HG03439 (cell line): ENCODE data around the gene TXNDC5.
"Not testable (repeated sequence)": the region's sequence is repeated elsewhere in the genome, so short reads cannot be mapped to it uniquely, and the experiment has no call there.

Experiments used
- ATAC-seq: cut with Tn5 transposase; IDR thresholded peaks from one replicate; pipeline ENCODE4 v1.9.1; 2021; ENCODE audit warnings: mild to moderate bottlenecking, moderate library complexity; ENCODE audit not compliant: unreplicated experiment

The TXNDC5 gene

DNA sequence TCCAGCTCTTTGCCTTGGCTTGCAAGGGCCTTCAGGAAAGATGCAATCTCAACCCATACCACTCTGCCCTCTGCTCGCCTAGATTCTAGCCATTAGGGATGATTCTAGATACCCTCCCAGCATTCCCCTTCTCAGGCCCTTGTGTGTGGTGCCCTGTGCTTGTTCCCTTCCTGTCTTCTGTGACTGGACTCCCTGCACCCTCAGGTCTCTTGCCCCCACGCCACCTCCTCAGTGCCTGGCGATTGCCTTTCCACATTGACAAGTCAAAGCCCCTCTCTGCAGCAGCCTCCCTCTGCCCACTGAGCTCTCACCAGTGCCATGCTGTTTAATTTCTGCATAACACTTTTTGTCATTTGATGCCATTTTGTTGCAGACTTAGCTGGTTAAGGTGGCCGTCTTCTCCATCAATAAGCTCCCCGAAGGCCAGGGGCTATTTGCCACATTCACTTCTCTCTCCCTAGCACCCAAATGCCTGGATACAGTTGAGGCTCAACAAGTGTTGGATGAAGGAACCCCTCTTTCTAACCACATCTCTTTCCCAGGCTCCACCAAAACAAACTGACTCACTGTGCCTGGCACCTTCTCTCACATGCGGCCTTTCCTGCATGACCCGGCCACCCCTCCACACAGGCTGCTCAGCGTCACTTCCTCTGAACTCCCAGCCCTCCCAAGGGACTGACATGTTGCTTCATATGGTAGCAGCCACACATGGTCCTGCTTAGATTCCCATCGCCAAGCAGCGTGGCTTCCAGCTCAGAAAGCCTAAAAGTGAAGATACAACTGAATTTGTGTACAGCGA lies 4.6 kb upstream of the TXNDC5 start:
- ATAC-seq = no peak

DNA sequence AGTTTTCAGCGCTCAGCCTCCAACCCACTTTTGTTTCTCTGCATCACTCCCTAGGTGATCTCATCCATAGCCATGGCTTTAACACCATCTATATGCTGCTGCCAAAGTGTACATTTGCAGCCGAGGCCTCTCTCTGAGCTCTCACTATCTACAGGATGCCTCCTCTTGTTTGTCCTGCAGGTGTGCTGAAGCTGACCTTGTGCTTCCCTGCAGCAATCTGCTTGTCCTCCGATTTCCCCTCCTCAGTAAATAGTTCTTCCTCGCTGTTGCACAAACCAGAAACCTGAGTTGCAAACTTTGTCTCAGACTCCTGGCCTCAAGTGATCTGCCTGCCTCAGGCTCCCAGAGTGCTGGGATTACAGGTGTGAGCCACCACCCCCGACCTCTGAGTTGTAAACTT lies 3.7 kb upstream of the TXNDC5 start:
- no peak for ATAC-seq

DNA sequence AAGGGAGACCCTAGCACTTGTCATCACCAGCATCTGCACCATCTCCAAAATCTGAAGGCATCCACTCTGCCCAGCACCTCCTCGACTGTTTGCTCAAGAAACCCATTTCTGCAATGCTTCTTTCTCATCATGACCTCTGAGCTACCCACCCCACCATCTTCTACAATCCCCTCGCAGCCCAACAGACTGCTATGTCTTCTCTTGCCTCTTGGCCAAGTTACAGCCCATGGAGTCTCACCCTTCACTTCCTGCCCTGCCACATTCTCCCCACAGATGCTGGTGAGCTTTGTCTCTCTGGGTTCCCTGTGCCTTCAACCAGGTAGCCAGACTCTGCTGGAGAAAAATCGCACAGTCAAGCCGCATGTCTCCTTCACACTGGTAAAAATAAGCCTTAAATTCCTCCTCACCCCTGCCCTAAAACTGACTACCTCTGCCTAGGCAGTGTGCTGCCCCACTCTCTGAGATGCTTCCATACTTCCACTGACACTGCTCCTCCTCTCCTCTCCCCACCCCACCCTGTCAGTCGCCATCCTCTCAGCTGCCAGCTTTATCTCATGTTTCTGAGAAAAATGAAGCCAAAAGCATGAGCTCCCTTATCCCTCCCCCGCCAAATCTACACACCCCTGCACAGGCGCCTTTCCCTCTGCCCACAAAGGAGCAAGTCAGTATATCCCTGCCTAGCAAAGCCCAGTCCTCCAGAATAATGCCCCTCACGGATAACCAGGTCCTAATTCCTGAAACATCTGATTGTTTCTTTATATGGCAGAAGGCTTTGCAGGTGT lies 2.3 kb upstream of the TXNDC5 start:
- ATAC-seq = no peak

DNA sequence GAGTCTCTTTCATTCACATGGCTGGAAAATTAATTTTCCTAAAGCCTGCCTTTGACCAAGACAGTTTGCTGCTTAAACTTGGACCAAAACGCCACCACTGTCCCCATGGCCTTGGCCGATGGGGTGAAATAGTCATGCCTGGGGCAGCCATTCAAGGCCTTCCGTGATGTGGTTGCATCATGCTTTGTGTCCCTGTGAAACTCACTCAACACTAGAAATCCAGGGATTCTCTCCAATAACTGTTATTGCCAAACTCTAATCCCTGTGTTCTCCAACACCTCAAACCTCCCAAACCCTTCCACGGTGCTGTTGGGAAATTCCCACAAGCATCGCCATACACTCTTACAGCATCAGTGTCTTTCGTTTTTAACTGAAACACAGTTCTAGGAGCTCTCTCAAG lies 1.4 kb upstream of the TXNDC5 start:
- no peak for ATAC-seq

DNA sequence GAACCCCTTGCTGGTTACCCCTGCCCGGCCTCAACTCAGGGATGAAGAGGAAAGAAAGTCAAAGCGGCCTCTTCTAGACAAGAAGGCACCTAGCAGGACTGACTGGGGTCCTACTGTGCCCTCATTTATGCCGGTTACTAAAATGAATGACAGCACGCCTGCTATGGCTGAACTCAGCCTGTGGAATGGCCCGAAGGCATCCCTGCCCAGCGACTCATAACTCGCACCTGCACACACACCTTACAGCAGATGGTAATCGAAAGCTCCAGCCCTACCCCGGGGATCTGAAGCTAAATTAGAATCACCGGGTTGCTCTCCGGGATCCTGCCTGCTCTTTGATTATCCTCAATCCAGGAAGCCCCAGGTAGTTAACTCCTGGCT lies 747 bp upstream of the TXNDC5 start:
- ATAC-seq = no peak

DNA sequence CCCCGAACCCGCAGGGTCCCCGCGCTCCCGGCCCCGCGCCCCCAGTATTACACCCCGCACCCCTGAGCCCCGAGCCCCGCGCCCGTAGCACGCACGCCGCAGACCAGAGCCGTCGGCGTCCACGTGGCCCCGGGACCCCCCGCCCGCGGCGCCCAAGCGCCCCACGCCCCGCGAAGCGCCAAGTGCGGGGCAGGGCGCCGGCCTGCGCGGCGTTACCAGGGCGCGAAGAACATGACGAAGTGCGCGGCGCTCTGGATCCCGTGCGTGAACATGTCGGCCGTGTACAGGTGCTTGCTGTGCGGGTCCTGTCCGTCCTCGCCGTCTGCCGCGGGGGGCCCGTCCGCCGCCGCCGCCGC lies 312 bp downstream of the TXNDC5 start:
- peak; percentile 24 for ATAC-seq

DNA sequence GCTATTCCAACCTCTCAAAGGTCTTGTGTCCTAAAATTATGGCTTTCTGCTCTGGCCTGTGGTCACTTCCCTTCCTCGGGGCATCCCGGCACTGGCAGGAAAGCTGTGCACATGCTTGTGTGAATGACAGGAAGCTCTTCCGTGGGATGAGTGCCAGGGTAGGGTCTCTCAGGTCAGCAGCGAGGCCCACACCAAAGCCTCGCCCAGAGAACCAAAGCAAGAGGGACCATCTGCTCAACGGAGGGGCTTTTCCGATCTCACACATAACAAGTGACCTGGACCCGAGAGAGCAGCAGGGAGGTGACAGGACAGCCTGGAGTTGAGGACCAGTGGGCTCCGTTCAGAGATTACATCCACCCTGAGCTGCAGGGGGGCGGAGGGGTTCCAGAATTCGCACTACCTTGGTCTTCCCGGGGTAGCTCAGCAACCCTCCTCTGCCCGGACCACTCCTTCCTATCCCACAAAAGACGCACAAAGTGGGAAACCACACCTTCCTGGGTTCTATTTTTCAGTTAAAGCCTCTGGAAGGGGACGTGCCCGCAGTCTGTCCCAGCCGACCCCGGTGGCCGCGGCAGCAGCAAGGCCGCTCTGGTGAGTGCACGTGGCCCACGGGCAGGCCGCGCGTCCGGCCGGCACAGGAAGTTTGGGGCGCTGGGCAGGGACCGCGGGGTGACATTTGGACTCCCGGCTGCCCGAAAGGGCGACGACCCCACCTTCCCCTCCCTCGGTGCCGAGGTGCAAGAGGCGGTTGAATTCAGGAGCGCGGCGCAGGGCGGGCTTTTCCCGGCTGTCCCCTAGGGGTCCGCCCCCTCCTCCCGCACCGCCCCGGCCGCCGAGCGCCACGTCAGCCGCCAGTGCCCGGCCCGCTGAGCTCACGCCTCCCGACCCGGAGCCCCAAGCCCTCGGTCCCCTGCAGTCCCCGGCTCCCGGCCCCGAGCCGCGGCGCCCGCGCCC lies 988 bp downstream of the TXNDC5 start:
- peak; percentile 38 for ATAC-seq

DNA sequence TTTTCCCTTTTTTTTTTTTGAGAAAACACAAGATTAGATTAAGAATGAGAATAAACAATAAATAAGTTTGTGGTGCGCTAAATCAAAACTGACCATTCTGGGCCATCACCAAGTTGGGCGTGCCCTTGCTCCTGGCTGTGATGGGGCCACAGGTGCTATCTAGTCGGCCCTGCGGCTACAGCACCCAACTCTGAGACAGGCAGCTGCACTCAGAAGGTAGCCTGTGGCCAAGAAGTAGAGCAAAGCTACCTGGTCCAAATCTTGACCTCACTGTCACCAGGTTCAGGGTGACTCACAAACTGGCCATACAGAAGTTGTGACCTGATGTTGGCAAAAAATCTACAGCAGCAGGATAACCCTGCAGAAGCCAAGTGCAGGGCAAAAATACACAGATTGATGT lies 3.4 kb downstream of the TXNDC5 start:
- no peak for ATAC-seq

DNA sequence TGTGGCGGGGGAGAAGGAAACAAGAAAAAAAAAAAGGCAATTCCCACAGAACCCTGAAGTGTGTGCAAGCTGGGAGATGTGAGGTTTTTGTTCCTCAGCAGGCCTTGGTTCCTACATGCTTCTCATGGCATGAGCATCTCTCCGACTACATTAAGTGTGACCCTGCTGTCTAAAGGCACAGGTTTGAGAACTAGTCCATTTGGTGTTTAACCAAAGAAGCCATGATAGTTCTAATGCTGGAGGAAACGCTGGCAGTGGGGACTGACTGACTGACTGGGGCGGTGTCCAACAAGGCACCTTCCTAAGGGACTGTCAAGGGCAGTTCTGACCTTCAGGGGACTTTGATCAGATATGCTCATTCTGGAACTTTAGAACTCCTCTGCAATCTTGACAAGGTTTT lies 3.8 kb downstream of the TXNDC5 start:
- ATAC-seq = no peak

DNA sequence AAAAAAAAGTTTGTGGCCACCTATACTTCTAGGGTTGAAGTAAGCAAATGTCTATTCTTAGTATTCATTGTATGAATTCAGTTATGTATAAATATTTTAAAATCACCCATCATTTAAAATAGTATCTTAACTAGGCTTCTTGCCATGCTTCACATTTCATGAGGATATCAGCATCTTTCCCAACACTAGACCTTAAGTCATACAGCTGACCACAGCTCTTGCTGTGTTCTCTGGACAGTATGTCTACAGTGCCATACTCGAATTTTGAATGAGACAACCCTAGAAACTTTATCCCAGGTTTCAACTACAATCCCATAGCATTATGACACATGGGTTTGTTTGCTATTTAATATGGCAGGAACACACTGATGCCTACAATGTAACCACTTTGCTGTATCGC lies 5.2 kb downstream of the TXNDC5 start:
- no peak for ATAC-seq

DNA sequence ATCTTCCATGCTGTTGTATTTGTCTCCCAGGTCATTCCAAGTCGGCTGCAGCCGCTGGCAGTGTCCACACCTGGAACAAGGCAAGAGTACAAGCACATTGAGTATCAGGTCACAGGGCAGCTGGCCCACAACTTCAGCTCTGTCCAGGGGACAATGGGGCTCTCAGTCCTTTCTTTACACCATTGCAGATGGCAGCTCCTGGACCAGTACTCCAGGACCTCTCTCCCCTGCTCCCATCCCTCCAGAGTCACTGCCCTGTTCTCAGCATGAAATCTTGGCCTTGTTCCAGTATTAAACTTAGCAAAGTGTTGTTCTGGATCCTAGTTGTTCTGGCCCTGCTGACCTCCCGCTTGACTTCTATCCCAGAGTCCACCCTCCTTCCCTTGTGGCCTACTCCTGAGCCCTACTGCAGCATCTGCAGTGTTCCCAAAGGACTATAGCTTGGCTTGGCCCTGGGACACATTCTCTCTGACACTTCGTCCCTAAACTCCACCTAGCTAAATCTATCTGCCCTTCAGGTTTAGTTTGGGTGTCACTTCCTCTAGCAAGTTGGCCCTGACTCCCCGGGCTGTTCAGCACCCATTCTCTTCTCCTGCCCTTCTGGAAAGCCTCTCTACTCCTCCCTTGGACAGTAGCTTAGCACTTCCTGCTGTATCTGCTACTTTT lies 5.8 kb downstream of the TXNDC5 start:
- ATAC-seq = no peak

DNA sequence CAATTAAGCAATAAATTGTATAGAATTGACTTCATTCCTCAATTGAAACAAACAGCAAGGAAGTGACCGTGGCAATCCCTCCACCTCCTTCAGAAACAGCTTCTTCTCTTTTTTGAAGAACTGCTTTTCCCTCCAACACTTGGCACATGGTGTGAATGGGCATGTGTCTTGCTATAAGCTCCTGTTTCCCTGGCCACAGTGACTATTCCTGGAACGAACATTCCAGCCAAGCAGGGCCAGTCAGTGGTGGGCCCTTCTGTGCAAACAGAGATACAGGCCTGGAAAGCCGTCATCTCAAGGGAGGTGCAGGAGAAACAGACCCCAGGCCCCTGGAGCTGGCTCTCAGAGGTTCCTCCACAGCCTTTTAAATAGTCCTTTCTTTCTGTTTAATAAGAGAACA lies 6.9 kb downstream of the TXNDC5 start:
- no peak for ATAC-seq

DNA sequence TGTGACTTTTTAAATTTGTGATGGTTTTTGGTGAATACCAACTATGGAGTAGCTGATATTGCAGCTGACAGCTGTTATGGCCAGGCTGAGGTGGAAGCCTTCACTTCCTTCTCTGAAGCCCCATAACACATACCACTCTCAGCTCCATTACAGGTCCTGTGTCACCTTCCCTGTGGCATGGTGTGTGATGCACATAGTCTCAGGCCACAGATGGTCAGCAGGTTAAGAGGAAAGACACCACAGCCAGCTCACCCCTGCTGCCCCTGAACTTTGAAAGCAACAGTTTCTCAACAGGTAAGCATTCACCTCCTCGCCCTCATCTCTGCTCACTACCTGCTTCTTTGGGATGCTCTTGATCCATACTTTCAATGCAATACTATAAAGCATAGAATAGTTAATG lies 7.7 kb downstream of the TXNDC5 start:
- ATAC-seq = no peak

DNA sequence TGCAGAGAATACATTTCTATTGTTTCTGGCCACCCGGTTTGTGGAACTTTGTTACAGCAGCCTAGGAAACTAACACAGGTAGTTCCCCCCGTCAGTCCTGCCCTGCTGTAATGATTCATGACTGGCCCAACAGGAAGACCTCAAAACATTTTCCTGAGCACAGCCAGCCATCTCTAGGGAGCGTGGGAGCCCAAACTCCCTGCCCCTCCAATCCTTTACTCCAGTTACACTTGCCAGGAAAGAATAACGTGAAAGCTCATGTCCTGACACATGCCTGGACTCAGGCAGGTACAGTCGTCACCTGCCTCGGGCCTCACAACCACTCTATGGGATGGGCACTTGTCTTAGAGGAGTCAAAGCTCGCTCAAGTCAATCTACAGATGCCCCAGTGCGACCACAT lies 8.4 kb downstream of the TXNDC5 start:
- no peak for ATAC-seq

DNA sequence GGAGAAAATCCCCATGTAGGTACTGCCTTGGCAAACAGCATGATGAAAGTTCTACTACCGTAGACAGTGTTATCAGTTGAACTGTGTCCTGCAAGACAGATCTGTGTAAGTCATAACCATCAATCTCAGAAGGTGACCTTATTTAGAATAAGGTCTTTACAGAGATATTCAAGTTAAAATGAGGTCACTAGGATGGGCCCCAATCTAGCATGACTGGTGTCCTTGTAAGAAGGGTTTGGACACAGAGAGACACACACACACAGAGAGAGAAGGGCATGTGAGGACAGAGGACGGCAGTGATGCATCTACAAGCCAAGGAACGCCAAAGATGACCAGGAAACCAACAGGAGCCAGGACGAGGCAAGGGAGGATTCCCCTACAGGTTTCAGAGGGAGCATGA lies 8.8 kb downstream of the TXNDC5 start:
- no peak for ATAC-seq

DNA sequence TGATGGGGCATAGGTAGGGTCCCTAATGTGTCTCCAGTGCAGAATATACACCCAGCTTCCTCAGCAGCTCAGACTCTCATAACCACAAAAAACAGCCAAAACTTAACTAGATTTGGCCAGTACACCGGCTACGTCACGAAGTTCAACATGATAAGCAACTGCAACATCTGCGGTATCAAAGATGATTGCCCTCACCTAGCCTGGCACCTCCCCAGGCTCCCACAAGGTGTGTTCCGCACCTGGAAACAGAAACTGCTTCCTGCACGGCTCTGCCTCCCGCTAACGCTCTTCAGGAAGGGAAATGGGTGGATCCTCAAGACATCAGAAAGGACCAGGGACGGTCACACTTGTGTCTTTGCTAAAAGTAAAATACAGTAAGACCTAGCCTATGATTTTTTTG lies 9.5 kb downstream of the TXNDC5 start:
- ATAC-seq = no peak

DNA sequence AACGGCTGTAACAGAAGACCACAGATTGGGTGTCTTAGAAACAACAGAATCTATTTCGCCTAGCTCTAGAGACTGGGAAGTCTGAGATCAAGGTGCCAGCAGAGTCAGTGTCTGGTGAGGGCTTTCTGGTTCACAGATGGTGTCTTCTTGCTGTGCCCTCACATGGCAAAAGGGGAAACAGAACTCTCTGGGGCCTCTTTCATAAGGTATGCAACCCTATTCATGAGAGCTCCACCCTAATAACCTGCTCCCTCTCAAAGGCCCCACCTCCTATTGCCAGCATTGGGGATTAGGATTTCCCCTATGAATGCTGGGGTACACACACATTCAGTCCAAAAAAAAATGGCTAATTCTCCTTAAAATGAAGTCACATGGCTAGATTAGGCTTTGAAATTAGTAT lies 10.0 kb downstream of the TXNDC5 start:
- no peak for ATAC-seq

DNA sequence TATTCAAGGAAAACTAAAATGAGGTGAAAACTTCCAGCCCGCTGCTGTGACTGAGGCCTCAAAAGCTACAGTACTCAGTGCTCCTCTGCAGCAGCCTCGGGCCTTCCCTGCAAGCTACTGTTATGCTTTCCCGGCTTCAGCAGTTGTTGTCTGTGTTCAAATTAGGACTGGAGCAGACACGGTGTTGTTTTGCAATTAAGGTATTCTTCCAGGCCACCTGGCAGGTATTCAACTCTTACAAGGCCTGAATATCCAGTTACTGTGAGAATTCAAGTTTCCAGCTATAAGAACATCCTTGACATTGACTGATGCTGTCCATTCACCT lies 10.7 kb downstream of the TXNDC5 start:
- ATAC-seq = no peak

DNA sequence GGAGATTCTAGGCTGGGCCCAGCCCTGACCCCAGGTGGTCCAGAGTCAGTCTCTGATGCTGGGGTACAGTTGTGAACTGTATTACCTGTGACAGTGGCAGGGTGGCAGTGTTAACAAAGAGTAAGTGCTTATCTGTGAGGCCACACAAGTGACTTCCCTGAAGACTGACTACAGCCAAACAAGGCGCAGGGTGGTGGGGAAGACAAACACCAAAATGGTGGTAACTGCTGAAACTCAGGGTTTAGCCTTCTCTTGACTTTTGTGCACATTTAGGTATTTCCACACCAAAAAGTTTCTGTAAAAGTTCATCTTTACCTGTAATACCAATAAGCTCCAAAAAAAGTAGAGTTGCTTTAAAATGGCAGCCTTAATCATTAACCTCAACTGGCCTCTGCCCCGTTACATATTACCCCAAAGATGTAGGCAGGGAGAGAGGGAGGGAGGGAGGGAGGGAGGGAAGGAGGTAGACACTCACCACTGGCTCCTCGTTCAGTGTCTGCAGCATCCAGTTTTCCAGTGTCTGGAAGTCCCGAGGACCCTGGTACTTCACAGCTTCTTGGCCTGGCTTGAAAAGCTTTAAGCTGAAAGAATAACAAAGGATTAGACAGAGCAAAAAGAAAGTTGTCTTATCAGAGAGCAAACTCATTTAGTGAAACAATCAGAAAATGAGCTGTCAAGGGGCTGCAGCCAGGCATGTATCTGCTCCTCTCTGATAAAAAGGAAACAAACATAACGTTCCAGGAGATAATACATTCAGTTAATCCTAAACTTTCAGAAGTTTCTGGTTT lies 11.3 kb downstream of the TXNDC5 start:
- no peak for ATAC-seq

DNA sequence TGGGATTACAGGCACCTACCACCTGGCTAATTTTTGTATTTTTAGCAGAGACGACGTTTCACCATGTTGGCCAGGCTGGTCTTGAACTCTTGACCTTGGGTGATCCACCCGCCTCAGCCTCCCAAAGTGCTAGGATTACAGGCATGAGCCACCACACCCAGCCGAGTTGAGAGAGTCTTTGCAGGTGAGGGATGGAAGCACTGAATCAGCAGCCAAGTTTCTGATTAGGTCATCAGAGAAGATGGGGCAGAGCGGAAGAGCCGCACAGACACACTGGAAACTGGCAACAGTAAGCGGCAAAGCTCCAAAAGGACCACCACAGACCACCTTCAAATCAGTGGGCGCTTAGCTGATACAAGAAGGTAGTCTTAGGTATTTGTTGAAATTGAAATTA lies 12.4 kb downstream of the TXNDC5 start:
- not testable (repeated sequence) for ATAC-seq
